GM15510 (cell line): ENCODE results near the gene HOXA4.

Experiments
- POLR2A ChIP-seq: IDR thresholded peaks from 3 replicates; pipeline ENCODE4 v1.6.1; 2011; ENCODE audit warnings: borderline replicate concordance; ENCODE audit not compliant: insufficient read length; ENCODE audit errors: extremely low read depth

The HOXA4 gene

DNA sequence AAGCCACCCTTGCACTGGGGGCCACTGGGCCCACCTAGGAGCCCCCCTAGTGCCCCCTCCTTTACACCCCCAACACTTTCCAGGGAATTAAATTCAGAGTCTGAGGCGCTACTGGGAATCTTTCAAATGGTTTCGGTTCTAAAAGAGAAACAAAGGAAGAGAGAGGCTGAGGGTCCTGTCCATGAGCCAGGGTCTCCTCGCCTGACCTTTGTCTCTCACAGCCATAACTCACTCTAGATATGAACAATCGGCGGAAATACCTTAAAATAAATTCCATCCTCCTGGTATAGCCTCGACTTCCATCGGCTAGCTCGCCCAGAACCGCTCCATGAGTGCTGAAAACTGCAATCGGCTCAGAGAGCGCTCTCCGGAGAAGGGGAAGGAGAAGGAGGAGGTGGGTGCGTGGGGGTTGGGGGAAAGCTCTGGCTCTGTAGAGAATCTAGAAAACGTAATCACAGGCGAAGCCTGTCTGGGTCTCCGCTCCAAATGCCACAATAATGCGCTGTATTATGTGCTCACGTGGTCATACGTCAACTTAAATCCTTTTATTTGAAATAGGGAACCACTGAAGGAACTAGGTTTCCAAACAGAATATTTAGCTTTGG lies 12.6 kb downstream of the HOXA4 start:
- no peak for TF ChIP-seq POLR2A

DNA sequence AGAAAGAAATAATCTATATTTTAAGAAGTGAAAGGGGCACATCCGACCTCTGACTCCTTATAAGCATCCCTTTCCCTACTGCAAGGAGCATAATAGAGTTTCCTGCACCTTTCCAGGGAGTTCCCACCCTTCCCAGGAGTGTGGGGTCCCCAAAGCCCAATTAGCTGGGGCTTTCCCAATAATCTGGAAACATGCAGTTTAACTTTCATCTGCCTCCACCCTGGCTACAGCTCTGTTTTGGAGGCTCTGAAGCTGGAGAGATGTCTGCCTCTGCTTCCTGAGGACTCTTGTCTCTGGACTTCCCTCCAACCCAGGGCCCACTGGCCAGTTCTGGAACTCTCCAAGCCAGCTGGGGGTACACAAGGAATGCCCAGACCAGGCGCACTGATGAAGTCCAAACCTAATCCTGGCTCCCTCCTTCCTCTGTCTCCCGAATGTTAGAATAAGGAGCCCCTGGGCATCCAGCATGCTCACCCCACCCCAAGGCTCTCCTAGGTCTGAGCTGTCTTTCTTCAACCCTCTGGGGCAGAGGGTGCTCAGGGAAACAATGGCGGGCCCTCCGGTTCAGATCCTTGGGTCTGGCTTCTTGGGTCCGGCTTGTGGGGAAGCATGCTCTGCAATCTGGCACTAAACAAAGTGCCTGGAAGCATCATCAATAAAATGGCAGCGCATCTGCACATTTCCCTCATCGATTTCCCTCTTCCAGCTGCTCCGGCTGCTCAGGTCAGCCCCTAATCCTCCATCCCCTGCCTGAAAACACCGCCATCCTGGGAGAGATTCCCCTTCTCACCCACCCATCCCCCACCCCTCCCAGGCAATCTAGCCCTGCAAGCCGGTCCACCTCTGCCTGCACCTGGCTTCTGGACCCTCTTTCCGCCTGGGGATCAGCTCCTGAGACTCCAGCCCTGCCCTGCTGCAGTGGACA lies 13.3 kb downstream of the HOXA4 start:
- TF ChIP-seq POLR2A: no peak

DNA sequence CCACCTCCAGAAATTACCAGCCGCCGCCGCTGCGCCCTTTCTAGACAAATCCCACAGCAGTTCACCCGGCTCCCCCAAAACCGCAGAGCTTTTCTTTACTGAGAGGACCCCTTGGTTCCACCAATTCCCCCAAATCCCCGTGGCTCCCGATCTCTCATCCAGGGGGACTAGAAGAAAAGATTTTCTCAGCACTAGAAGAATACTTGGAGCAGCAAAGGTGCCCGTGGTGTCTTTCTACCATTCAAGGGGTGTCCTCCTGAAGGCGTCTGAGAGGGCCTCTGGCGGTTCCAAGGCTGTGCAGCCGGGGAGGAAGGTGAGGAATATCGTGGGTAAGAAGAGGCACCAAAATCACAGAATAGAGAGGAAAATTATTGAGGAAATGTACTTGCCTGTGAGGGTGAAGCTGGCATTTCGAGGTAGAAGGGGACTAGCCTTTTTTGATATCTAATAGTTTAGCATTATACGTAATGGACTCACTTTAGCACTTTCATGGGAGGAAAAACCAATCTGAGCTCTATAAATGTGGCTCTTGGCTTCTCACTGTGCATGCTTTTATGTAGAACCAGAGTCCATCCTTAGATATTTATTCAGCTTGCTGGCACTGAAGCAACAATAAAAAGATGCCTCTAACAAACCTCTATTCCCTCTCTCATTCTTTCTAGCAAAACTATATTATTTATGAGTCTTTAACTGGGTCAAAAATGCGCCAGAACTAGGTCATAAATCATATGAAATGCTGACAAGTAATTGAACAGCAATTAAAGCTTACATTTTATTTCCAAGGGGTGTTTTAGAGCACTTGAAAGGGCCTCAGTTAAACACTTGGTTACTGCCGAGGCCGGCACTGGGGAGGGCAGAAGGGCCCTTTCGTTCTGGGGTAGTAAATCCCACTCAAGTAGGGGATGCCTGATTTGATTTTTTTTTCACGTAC lies 14.3 kb downstream of the HOXA4 start:
- TF ChIP-seq POLR2A: no peak

DNA sequence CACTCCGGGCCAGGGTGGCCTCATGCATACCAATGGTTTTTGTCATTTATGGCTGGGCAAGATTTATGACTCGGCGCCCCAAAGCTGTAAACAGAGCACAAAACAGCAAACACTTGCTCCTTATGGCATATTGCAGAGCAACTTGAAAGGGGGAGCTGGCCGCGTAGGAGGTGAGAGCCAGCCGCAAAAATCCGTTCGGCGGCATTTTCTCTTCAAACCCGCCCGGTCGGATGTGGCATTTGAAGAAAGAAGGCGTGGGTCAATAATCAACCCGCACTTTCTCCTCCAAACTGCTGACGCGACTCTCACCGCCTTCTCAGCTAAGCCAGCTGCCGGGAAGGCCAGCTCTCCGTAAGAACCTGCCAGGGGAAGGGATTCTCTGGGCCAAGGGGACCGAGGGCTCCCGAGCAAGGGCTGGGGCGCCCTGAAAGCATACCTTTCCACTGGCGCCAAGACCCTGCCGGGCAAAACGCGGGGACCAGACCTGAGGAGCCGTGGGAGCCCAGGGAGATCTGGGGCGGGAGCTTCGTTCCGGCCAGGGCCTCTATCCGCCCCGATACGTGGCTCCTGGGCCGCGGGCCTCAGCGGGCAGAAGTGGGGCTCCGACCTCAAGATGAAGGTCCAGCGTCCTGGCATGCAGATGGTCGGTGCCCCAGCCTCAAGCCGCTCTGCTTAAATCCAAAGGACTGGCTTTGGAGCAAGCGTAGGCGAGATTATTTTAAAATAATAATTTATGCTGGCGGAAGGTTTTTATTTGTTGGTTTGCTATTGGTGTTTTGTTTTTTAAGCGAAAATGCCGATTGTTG lies 15.1 kb downstream of the HOXA4 start:
- TF ChIP-seq POLR2A: no peak

DNA sequence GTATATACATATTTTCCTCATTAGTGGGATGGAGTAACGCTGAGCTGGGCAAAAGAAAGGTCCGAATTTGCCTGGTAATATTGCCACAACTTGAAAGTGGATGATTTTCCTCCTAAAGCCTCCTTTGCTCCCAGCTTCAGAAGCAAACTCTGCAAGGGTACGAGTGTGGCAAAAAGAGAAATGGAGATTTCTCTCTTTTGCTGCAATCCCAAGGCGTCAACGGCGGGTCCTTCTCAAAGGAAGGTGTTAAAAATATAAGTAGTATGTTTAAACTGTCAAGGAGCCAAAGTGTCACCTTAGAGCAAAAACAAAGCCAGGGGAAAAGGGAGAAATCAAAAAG lies 15.7 kb downstream of the HOXA4 start:
- TF ChIP-seq POLR2A: no peak

DNA sequence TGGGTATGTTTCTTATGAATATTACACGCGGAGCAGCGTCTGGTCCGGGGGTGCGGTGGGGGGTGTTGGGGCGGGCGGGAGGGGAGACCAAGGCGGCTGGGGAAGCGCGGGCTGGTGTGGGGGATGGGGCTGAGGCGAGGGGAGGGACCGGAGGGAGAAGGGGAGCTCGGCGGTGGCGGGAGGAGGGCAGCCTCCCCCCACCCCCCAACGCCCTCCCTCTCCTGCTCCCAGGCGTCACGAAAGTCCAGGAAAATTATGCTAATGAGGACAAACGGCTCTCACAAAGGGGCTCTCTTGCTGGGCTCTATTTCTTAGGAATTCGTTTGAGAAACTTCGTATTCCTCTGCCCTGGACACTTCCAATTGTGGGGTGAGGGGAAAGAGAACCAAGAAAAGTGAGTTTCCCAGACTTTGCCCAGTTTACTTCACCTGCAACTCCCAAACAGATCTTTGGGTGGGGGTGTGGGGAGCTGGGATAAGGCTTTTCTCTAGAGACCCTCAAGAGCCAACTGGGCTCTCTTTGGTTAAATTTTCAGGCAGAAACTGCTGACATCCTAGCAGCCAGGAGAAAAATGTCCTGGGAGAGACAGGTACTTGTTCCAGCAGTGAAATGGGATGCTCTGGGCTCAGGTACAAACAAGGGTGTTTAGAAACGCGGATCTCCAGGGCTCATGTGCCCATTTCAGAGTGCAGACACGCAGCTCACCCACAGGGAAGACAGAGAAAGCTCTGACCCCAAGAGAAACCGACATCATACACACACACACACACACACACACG lies 16.4 kb downstream of the HOXA4 start:
- no peak for TF ChIP-seq POLR2A

DNA sequence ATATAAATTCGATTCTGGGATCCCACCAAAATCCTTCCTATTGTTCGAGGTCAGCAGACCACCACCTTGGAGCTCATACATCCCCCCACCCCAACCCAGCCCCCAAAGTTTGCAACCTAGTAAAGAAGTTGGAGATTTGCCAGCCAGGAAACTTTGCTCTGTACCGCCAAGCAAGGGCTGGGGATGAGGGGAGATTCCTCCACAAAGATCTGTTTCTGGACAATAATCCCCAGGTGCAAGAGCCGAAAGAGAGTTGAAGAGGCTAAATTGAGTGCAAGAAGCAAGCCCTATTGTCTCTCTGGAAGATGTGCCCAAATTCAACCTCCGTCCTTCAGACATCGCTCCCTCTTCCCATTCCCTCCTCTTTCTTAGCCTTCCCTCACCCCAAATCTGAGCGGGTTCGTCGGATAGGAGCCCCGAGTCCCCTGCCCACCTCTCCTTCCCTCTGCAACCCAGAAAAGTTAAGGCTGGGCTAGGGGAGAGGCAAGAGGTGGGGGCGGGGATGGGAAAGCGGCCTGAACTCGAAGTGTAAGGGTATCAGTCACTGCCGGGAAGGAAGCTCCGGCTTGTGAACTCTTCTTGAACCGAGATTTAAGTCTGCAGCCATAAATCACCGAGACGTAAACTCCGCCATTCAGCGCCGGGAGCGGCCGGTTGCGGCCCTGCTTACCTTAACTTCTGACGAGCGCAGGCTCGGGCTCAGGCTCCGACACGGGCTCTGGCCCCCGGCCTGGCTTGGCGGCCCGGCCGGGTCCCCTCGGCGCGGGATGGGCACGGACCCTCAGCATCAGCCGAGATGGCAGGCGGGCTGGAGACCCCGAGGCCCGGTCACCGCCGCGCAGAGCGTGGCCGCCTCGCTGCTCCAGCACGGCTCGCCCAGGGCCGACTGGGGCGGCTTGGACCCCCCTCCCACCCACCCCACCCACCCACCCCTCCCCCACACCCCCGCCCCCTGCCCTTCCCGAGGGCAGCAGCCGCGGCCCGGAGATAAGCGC lies 17.3 kb downstream of the HOXA4 start:
- no peak for TF ChIP-seq POLR2A

DNA sequence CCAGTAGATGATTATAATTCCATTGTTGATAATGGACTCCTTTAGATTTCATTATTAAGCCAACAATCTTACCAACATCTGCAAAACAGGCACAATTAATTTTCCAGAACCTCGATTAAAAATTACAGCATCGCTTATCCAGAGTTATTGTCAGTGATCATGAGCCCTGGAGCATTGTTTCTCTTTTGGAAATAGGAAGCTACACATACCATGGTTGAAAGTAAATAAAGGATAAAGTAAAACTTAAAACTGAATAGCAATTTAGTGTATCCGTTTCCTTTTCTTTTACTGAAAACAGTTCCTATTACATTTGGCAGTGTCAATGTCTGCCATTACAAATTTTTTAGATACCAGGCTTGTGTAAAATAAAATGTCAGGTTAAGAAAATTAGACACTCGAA lies 18.2 kb downstream of the HOXA4 start:
- no peak for TF ChIP-seq POLR2A

DNA sequence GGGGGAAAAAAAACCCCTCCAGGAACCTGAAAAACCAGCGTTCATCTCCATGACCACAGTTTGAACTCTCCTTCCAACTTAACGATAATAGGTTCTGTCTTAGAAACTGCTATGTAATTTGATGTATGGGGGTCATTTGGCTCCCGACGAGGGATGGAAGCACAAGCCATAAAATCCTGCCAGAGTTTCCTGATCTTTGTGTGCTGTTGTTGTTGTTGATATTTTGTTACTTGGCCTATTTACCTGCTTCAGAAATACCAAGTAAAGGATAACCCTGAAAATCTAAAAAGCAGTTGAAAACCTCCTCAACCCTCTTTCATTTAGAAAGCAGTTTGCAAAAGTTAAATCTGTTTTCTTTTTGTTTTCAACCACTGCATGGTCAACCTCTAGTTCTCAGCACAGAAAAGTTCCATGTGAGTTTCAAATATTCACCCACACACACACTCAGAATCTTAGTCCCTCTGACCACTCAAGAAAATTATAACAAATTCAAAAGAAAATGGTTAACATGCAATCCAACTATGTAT lies 18.7 kb downstream of the HOXA4 start:
- TF ChIP-seq POLR2A: no peak

DNA sequence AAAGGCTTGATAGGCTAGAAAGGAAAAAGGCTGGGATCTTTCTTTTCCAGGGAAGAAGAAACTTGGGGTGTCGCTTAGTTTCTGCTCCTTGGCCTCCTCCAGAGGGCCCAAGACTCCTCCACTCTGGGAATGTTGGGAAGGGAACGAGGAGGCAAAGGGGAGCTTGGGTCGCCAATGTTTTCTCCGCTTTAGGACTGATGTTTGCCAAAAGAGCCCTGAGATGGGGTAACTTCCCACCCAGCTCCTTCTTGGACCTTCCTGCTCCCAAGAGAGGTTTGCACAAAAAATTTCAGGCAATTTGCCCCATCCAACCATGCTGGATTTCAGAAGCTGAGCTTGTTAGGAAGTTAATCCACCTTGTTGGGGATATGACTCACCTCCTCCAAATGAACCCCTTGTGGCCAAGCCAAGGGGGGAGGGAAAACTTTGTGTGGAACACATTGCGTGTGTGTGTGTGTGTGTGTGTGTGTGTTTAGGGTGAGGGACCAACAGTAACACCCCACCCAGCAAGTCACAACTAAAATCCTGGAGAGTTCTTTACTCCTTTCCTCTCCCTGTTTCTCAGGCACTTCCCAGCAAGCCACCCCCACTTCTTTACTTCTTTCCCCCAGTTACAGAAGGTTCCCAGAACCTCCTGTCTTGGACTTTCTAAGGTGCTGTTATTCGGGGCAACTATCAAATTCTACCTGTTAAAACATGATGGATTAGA lies 19.4 kb downstream of the HOXA4 start:
- TF ChIP-seq POLR2A: no peak

DNA sequence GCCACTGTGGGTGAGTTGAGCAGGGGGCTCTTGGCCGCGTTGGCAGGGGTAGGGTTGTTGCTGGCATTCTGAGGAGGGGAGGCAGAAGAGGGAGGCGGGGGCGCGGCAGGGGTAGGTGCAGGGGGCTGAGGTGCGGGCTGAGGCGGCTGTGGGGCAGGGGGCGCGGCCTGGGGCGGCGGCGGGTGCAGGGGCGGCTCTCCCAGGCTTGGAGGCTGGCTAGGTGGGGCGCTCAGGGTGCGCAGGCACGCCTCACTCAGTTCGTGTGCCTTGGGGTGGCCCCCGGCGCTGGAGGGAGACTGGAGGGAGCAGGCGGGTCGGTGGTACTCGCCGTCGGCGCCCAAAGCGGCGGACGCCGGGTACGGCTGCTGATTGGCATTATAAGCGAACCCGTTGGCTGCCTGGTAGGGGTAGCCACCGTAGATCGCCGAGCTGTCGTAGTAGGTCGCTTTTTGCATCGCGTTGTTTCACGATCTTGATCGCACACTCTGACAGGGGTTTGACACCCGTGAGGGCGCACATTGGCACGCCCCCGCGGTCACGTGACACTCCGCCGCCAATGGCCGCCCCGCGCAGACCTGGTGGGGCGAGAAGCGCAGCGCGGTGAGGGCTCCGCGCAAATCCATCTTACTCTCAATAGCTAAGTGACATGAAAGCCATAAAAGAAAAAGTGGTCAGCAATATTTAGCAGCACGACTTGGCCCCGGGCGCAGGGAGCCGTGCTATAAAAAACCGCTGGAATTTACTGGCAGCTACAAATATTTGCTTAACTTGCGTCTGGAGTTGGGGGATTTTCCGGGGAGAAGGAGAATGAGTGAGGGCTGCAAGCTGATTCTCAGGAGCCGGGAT lies 20.1 kb downstream of the HOXA4 start:
- TF ChIP-seq POLR2A: no peak

DNA sequence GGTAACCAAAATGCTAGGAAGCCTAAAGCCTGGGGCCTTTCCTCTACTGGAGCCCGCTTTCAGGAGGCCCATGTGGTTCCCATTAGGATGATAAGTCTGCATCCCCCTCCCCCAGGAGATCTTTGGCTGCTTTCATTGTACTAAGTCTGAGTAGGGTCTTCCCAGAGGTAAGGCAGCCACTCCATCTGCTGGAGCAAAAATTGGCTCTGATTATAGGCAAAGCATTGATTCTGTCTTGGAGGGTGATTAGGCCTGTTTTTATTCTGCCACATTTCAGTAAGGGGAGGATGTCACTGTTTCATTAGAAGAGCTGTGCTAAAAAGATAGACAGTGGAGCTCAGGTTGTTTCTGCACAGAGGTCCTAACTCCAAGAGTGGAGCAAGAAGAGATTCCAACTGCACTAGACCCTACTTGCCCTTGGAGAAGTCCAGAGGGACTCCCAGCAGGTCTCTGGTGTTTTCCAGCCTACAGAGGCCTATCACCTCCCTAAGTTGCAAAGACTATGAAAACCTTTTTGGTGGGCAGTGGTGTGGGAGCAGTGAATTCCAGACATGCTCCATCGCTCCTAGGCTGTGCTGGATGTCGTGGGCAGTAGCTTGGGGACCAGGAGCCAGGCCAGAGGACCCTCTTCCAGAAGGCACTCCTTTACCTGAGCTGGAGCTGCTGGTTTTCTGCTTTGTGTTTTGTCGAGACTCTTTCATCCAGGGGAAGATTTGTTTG lies 20.9 kb downstream of the HOXA4 start:
- TF ChIP-seq POLR2A: no peak
